GM12878 (cell line): ENCODE measurements around the gene TRIM41. TPM values are rescaled to one million over a fixed set of nuclear protein-coding genes. Genes with fewer than 3 reads are reported as not detected.

Source experiments
- ATAC-seq: fragments of 200-7000 bp; cut with Tn5 transposase; 3 replicates; pipeline ENCODE4 v1.9.1; 2020; ENCODE audit warnings: mild to moderate bottlenecking, moderate library complexity
- BruUV-seq: library from RNA; stranded (reverse); fragments of 400-500 nt; replicated peaks from 2 replicates; lab custom pipeline; 2021; lab: Mats Ljungman, UMichigan
- CTCF ChIA-PET: fragments of 300-600 bp; sonication (Branson Sonifier 250); formaldehyde crosslinking; extraction: SDS; loops from one replicate; lab custom pipeline; 2021; ENCODE audit warnings: inconsistent platforms; lab: Yijun Ruan, JAX
- POLR2A ChIA-PET: fragments of 350-600 bp; formaldehyde crosslinking; extraction: SDS; loops from one replicate; lab custom pipeline; 2021; ENCODE audit warnings: inconsistent platforms; lab: Charles Lee
- RAD21 ChIA-PET: fragments of 300-600 bp; sonication (Branson Sonifier 250); formaldehyde crosslinking; loops from one replicate; lab custom pipeline; 2023; ENCODE audit warnings: antibody characterized with exemption; ENCODE audit not compliant: unreplicated experiment; lab: Charles Lee
- SMC1A ChIA-PET: fragments of 300-600 bp; sonication (Branson Sonifier 250); formaldehyde crosslinking; loops from one replicate; lab custom pipeline; 2023; ENCODE audit not compliant: unreplicated experiment, uncharacterized antibody; lab: Charles Lee
- DNase-seq: peaks from one replicate; pipeline ENCODE4 v3.0.0-alpha.2; 2011; ENCODE audit warnings: low read depth, low spot score
- FAIRE-seq: peaks from 3 replicates; lab custom pipeline; 2011; peaks lifted over from hg19 to GRCh38; lab: Jason Lieb, UNC
- H2AFZ ChIP-seq: 2 replicates; pipeline ENCODE4 v1.6.0; 2011; ENCODE audit warnings: low read depth, low read length, control low read depth; ENCODE audit not compliant: control insufficient read depth
- H3K27ac ChIP-seq: 2 replicates; pipeline ENCODE4 v1.5.1; 2011; ENCODE audit warnings: control low read depth; ENCODE audit not compliant: control insufficient read depth, insufficient read depth
- H3K27me3 ChIP-seq, 2 experiments: replicated peaks in 1 of 2; 2 replicates each; pipeline versions ENCODE4 v1.6.0 to v1.6.1; 2011; ENCODE audit warnings: low read length in 1 of 2; ENCODE audit not compliant: control insufficient read depth in 2 of 2, insufficient read depth in 2 of 2
- H3K36me3 ChIP-seq, 2 experiments: 2 replicates each; pipeline ENCODE4 v1.5.1; 2011; ENCODE audit warnings: low read length in 1 of 2; ENCODE audit not compliant: control insufficient read depth in 2 of 2, insufficient read depth in 2 of 2
- H3K4me1 ChIP-seq: 2 replicates; pipeline ENCODE4 v1.6.1; 2011; ENCODE audit warnings: mild to moderate bottlenecking, low read length, moderate library complexity, mixed read lengths; ENCODE audit not compliant: control insufficient read depth, insufficient read depth
- H3K4me2 ChIP-seq: 2 replicates; pipeline ENCODE4 v1.6.0; 2011; ENCODE audit warnings: control low read depth; ENCODE audit not compliant: control insufficient read depth, insufficient read depth
- H3K4me3 ChIP-seq: fragments of 200-600 bp; sonication (generic); 2 replicates; pipeline ENCODE4 v1.5.1; 2016
- H3K79me2 ChIP-seq: 2 replicates; pipeline ENCODE4 v1.6.0; 2011; ENCODE audit warnings: low read length; ENCODE audit not compliant: control insufficient read depth, insufficient read depth
- H3K9ac ChIP-seq: 2 replicates; pipeline ENCODE4 v1.8.0; 2011; ENCODE audit warnings: low read length, control low read depth, mixed read lengths; ENCODE audit not compliant: control insufficient read depth, insufficient read depth
- H3K9me3 ChIP-seq: replicated peaks from 3 replicates; pipeline ENCODE4 v1.5.1; 2011; ENCODE audit warnings: mild to moderate bottlenecking, low read length; ENCODE audit not compliant: control insufficient read depth, insufficient read depth
- H4K20me1 ChIP-seq: 2 replicates; pipeline ENCODE4 v1.6.0; 2011; ENCODE audit not compliant: control insufficient read depth, insufficient read depth
- CHD2 ChIP-seq: IDR thresholded peaks from 2 replicates; pipeline ENCODE4 v1.6.1; 2011; ENCODE audit warnings: low read depth, low read length, improper control_type of control experiment, borderline replicate concordance
- CREM ChIP-seq: IDR thresholded peaks from 2 replicates; pipeline ENCODE4 v1.6.1; 2014; ENCODE audit warnings: antibody characterized with exemption, low read depth
- MXI1 ChIP-seq: fragments of 150-350 bp; IDR thresholded peaks from 2 replicates; pipeline ENCODE4 v1.6.1; 2011; ENCODE audit warnings: low read depth, mild to moderate bottlenecking, inconsistent platforms, low read length, improper control_type of control experiment
- NKRF ChIP-seq: fragments of 450-650 bp; conservative IDR thresholded peaks from 2 replicates; pipeline ENCODE4 v1.6.1; 2017; ENCODE audit warnings: mild to moderate bottlenecking, moderate library complexity
- PAX5 ChIP-seq: IDR thresholded peaks from 2 replicates; pipeline ENCODE4 v1.6.1; 2011; ENCODE audit warnings: low read depth, low read length, borderline replicate concordance
- RAD21 ChIP-seq: IDR thresholded peaks from 2 replicates; pipeline ENCODE4 v1.6.1; 2011; ENCODE audit warnings: mild to moderate bottlenecking, low read depth, low read length, moderate library complexity; ENCODE audit not compliant: insufficient read depth
- RELA ChIP-seq: fragments of 450-650 bp; IDR thresholded peaks from 2 replicates; pipeline ENCODE4 v1.8.0; 2014; ENCODE audit warnings: borderline replicate concordance; ENCODE audit not compliant: partially characterized antibody
- SMAD5 ChIP-seq: IDR thresholded peaks from 2 replicates; pipeline ENCODE4 v1.6.1; 2016; ENCODE audit warnings: antibody characterized with exemption, low read depth
- SMC3 ChIP-seq: IDR thresholded peaks from 2 replicates; pipeline ENCODE4 v1.6.1; 2011; ENCODE audit warnings: low read length, improper control_type of control experiment, borderline replicate concordance
- SUZ12 ChIP-seq: fragments of 200-600 bp; sonication (generic); IDR thresholded peaks from one replicate; pipeline ENCODE4 v1.6.1; 2018; ENCODE audit warnings: antibody characterized with exemption, mild to moderate bottlenecking; ENCODE audit not compliant: unreplicated experiment
- TCF7 ChIP-seq: IDR thresholded peaks from 2 replicates; pipeline ENCODE4 v1.6.1; 2014; ENCODE audit warnings: antibody characterized with exemption, borderline replicate concordance
- ZSCAN29 ChIP-seq: fragments of 450-650 bp; IDR thresholded peaks from 2 replicates; pipeline ENCODE4 v1.6.1; 2017; ENCODE audit warnings: mild to moderate bottlenecking, moderate library complexity
- WGBS: methylation state at CpG from one replicate; pipeline ENCODE4 v1.1.6; 2016; ENCODE audit warnings: low lambda C conversion rate; ENCODE audit not compliant: insufficient replicate concordance, insufficient coverage; ENCODE audit errors: missing lambda C conversion rate; 5-methylcytosine and 5-hydroxymethylcytosine counted together
- in situ Hi-C: fragments of 300-500 bp; cut with MboI; formaldehyde crosslinking; loops from 9 replicates; pipeline ENCODE4 v1.14.3; 2018; ENCODE audit warnings: mixed read lengths
- intact Hi-C: fragments of 100-400 bp; cut with micrococcal nuclease; formaldehyde crosslinking; loops from one replicate; pipeline ENCODE4 v1.14.2; 2022; ENCODE audit not compliant: unreplicated experiment
- polyA plus RNA-seq, 11 experiments: library from polyadenylated mRNA; depleted of rRNA in 4 of 11; unstranded in 6 of 11; stranded (reverse) in 5 of 11; fragments of >200 nt; fragmentation: Nextera tagmentation in 4 of 11; fragmentation: Illumina TruSeq in 1 of 11; extraction: Ambion mirVana in 4 of 11; extraction: Trizol in 1 of 11; gene quantifications; 1 replicate in 1 of 11; 2 replicates in 10 of 11; pipeline versions ENCODE4 v1.2.1 to v1.2.3, GENCODE V29; 2011 to 2016; ENCODE audit warnings: inconsistent platforms in 2 of 11, missing spikeins in 2 of 11, low read depth in 1 of 11
- total RNA-seq, 4 experiments: library from RNA; depleted of rRNA in 3 of 4; stranded (reverse); fragments of >200 nt in 3 of 4; fragmentation: Illumina TruSeq in 1 of 4; extraction: Trizol in 1 of 4; gene quantifications; 2 replicates each; pipeline versions ENCODE4 v1.2.1 to v1.2.3, GENCODE V29; 2013 to 2021

TRIM41 gene
- total and polyA plus RNA-seq, 10 of the 15 experiments (the other 5 are each of a cell fraction or from before 2014, with no cell fraction given), result 1.0 to 28.9 (median 10.6) TPM

GRCh38 chr5:181281077-181281983 lies 58.2 kb downstream of the TRIM41 start:
- WGBS, result 77% methylated on average over 31 of the region's 40 CpGs
- no peak overlapping the region for H3K4me3 ChIP-seq
- H2AFZ ChIP-seq, result no peak overlapping the region
- no peaks in the 10 kb centered on the region for H3K4me1 ChIP-seq
- H3K36me3 ChIP-seq, result no peaks in the 10 kb centered on the region
- no peak for TF ChIP-seq MXI1
- TF ChIP-seq RELA, result no peak
- no peak for TF ChIP-seq CREM
- no peak for TF ChIP-seq CHD2
- TF ChIP-seq TCF7, result no peak
- TF ChIP-seq PAX5, result no peak
- TF ChIP-seq NKRF, result no peak
- TF ChIP-seq ZSCAN29, result no peak
- no peak for TF ChIP-seq SMC3
- no peak for TF ChIP-seq SUZ12
- TF ChIP-seq SMAD5, result no peak
- TF ChIP-seq RAD21, result no peak
- no peak overlapping the region for H3K4me2 ChIP-seq
- no peaks in the 10 kb centered on the region for H3K79me2 ChIP-seq
- DNase-seq, result no peak
- H3K27ac ChIP-seq, result no peak overlapping the region
- in situ Hi-C loops, result no loop called here
- no peaks in the 10 kb centered on the region for H3K9me3 ChIP-seq
- RAD21 ChIA-PET, result no interaction called here
- no peak for FAIRE-seq
- H3K27me3 ChIP-seq, result no peaks in the 10 kb centered on the region
- POLR2A ChIA-PET, result no interaction called here
- no peak overlapping the region for H3K9ac ChIP-seq
- BruUV-seq, result no TSS peak
- H4K20me1 ChIP-seq, result no peaks in the 10 kb centered on the region
- SMC1A ChIA-PET, result no interaction called here
- CTCF ChIA-PET, result no interaction called here
- no peak for ATAC-seq
- intact Hi-C loops, result no loop called here
